Spleen (tissue), 7 donors: ENCODE data around the gene AUH.

Experiments
- POLR2AphosphoS5 ChIP-seq, 3 donors: sonication (generic); formaldehyde crosslinking; IDR thresholded peaks; one replicate each; pipeline ENCODE4 v1.5.1; 2017; ENCODE audit warnings: antibody characterized with exemption in 3 of 3
- TF ChIP-seq, protein P1 (sequence below), 11 experiments: fragments of 200-600 bp in 7 of 11; fragments of 450-650 bp in 4 of 11; sonication (generic) in 4 of 11; IDR thresholded peaks in 8 of 11; conservative IDR thresholded peaks in 3 of 11; 1 replicate in 7 of 11; 2 replicates in 4 of 11; pipeline versions ENCODE4 v1.4.0 to v1.8.0; 2016 to 2021; ENCODE audit warnings: antibody characterized with exemption in 11 of 11, inconsistent platforms in 4 of 11, mild to moderate bottlenecking in 1 of 11
- donor health status: DM: no; HTN: no; CAD: no; lungs with moderate emphysema.
- donor health status: DM: no; HTN: no; CAD: no.
- donor health status: DM: no; HTN: no; CAD: no.

DNA sequence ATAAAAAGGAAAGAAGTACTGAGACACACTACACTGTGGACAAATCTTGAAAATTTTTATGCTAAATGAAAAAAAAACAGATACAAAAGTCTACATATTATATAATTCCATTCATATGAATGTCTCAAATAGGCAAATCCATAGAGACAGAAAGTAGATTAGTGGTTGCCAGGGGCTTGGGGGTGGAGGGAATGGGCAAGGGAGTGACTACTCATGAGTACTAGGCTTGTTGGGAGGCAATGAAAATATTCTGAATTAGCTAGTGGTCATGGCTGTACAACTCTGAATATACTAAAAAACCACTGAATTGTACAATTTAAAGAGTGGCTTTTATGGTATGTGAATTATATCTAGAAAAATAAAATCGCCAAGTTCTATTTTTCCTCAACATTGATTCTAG is 154.9 kb downstream of the AUH start:
- TF ChIP-seq, protein P1, sequence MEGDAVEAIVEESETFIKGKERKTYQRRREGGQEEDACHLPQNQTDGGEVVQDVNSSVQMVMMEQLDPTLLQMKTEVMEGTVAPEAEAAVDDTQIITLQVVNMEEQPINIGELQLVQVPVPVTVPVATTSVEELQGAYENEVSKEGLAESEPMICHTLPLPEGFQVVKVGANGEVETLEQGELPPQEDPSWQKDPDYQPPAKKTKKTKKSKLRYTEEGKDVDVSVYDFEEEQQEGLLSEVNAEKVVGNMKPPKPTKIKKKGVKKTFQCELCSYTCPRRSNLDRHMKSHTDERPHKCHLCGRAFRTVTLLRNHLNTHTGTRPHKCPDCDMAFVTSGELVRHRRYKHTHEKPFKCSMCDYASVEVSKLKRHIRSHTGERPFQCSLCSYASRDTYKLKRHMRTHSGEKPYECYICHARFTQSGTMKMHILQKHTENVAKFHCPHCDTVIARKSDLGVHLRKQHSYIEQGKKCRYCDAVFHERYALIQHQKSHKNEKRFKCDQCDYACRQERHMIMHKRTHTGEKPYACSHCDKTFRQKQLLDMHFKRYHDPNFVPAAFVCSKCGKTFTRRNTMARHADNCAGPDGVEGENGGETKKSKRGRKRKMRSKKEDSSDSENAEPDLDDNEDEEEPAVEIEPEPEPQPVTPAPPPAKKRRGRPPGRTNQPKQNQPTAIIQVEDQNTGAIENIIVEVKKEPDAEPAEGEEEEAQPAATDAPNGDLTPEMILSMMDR (IDR thresholded peaks at IDR 0.05 in 8 of 11, conservative IDR thresholded peaks at IDR 0.05 in 3 of 11) = no peak
- TF ChIP-seq POLR2AphosphoS5 (IDR thresholded peaks at IDR 0.05) = no peak
